Neural progenitor cell (in vitro differentiated cells): ENCODE measurements around the gene AFF2. TPM values are rescaled to one million over a fixed set of nuclear protein-coding genes. Genes with fewer than 3 reads are reported as not detected.

ENCODE experiments used
- DNase-seq: peaks from one replicate; pipeline ENCODE4 v3.0.0-alpha.2; 2016; ENCODE audit warnings: low spot score
- H2AFZ ChIP-seq: fragments of 200-600 bp; sonication (generic); replicated peaks from 2 replicates; pipeline ENCODE4 v1.6.1; 2016; ENCODE audit warnings: antibody characterized with exemption
- H3F3A ChIP-seq: fragments of 200-600 bp; sonication (generic); 2 replicates; pipeline ENCODE4 v1.6.1; 2016; ENCODE audit warnings: antibody characterized with exemption, low read depth
- H3K27ac ChIP-seq: fragments of 200-600 bp; sonication (generic); 2 replicates; pipeline ENCODE4 v1.5.1; 2016; ENCODE audit warnings: mild to moderate bottlenecking
- H3K27me3 ChIP-seq: fragments of 200-600 bp; sonication (generic); 2 replicates; pipeline ENCODE4 v1.6.1; 2016; ENCODE audit warnings: mild to moderate bottlenecking, moderate library complexity
- H3K36me3 ChIP-seq: fragments of 200-600 bp; sonication (generic); 2 replicates; pipeline ENCODE4 v1.5.1; 2016
- H3K4me1 ChIP-seq: fragments of 200-600 bp; sonication (generic); 2 replicates; pipeline ENCODE4 v1.6.1; 2016; ENCODE audit warnings: mixed run types
- H3K4me2 ChIP-seq: fragments of 200-600 bp; sonication (generic); 2 replicates; pipeline ENCODE4 v1.6.1; 2016
- H3K4me3 ChIP-seq: fragments of 200-600 bp; sonication (generic); 2 replicates; pipeline ENCODE4 v1.5.1; 2016
- H3K79me2 ChIP-seq: fragments of 200-600 bp; sonication (generic); 2 replicates; pipeline ENCODE4 v1.6.1; 2016; ENCODE audit warnings: low read depth
- H3K9ac ChIP-seq: fragments of 200-600 bp; sonication (generic); 2 replicates; pipeline ENCODE4 v1.6.1; 2016
- H3K9me3 ChIP-seq: fragments of 200-600 bp; sonication (generic); 2 replicates; pipeline ENCODE4 v1.5.1; 2016; ENCODE audit warnings: low read depth
- H4K20me1 ChIP-seq: fragments of 200-600 bp; sonication (generic); 2 replicates; pipeline ENCODE4 v1.6.1; 2016; ENCODE audit warnings: low read depth
- H3K27ac Mint-ChIP-seq: 3 replicates; pipeline ENCODE4 v1.8.0; 2021; ENCODE audit warnings: mixed read lengths
- H3K27me3 Mint-ChIP-seq: 2 replicates; pipeline ENCODE4 v1.8.0; 2022; ENCODE audit warnings: low read depth, mild to moderate bottlenecking, inconsistent platforms, moderate library complexity, mixed read lengths; ENCODE audit not compliant: insufficient read depth
- H3K36me3 Mint-ChIP-seq: 3 replicates; pipeline ENCODE4 v1.8.0; 2021; ENCODE audit warnings: mixed read lengths
- H3K4me1 Mint-ChIP-seq: 3 replicates; pipeline ENCODE4 v1.8.0; 2021; ENCODE audit warnings: mixed read lengths
- H3K4me3 Mint-ChIP-seq: 3 replicates; pipeline ENCODE4 v1.8.0; 2021; ENCODE audit warnings: mild to moderate bottlenecking, moderate library complexity, mixed read lengths
- H3K9me3 Mint-ChIP-seq: 3 replicates; pipeline ENCODE4 v1.8.0; 2020; ENCODE audit warnings: mixed read lengths
- CTCF ChIP-seq: fragments of 200-600 bp; sonication (generic); IDR thresholded peaks from 2 replicates; pipeline ENCODE4 v1.5.1; 2017; ENCODE audit warnings: antibody characterized with exemption, mild to moderate bottlenecking
- EZH2 ChIP-seq: fragments of 200-600 bp; sonication (generic); IDR thresholded peaks from 2 replicates; pipeline ENCODE4 v1.6.1; 2017; ENCODE audit warnings: antibody characterized with exemption, mild to moderate bottlenecking, moderate library complexity
- EZH2phosphoT487 ChIP-seq: fragments of 200-600 bp; sonication (generic); IDR thresholded peaks from 2 replicates; pipeline ENCODE4 v1.6.1; 2017; ENCODE audit warnings: antibody characterized with exemption
- total RNA-seq: library from RNA; depleted of rRNA; stranded (reverse); fragments of >200 nt; gene quantifications from 2 replicates; pipeline ENCODE4 v1.2.3, GENCODE V29; 2015; ENCODE audit warnings: low replicate concordance

AFF2 gene
- total RNA-seq, 1 donor from 2014 or later: 13.5 TPM

GRCh38 chrX:148568763-148569162 is 68.3 kb downstream of the AFF2 start:
- Histone ChIP-seq H3K4me3 (no peak overlapping the region), H4K20me1 (no peaks in the 10 kb centered on the region), H3K9me3 (no peaks in the 10 kb centered on the region), H2AFZ (no peak overlapping the region), H3K27me3 (no peaks in the 10 kb centered on the region), H3K36me3 (no peaks in the 10 kb centered on the region), H3K9ac (no peak overlapping the region), H3K4me1 (no peaks in the 10 kb centered on the region), H3F3A (no peaks in the 10 kb centered on the region), H3K27ac (no peak overlapping the region), H3K4me2 (no peak overlapping the region), H3K79me2 (no peaks in the 10 kb centered on the region)
- Mint-ChIP-seq H3K4me3 (no peak overlapping the region), H3K36me3 (no peaks in the 10 kb centered on the region), H3K9me3 (no peaks in the 10 kb centered on the region), H3K4me1 (no peaks in the 10 kb centered on the region), H3K27me3 (no peaks in the 10 kb centered on the region), H3K27ac (no peak overlapping the region)
- no peak for DNase-seq
- TF ChIP-seq EZH2: no peak
- TF ChIP-seq EZH2phosphoT487: no peak
- TF ChIP-seq CTCF: no peak

- H3K27me3 ChIP-seq: no peaks in the 10 kb centered on the region
- TF ChIP-seq EZH2 (no peak), CTCF (no peak), EZH2phosphoT487 (no peak)
- DNase-seq: no peak
- no peak overlapping the region for H2AFZ ChIP-seq
- Mint-ChIP-seq H3K9me3 (no peaks in the 10 kb centered on the region), H3K4me3 (no peak overlapping the region), H3K27ac (no peak overlapping the region), H3K27me3 (peaks cover 4% of the 10 kb centered on the region), H3K36me3 (no peaks in the 10 kb centered on the region), H3K4me1 (peaks cover 4% of the 10 kb centered on the region)
- no peaks in the 10 kb centered on the region for H3F3A ChIP-seq
- no peak overlapping the region for H3K4me3 ChIP-seq
- H3K4me1 ChIP-seq: no peaks in the 10 kb centered on the region
- H3K79me2 ChIP-seq: no peaks in the 10 kb centered on the region
- no peak overlapping the region for H3K4me2 ChIP-seq
- no peaks in the 10 kb centered on the region for H4K20me1 ChIP-seq
- no peak overlapping the region for H3K27ac ChIP-seq
- no peaks in the 10 kb centered on the region for H3K36me3 ChIP-seq
- H3K9me3 ChIP-seq: no peaks in the 10 kb centered on the region
- no peak overlapping the region for H3K9ac ChIP-seq
These were observed 71.9 kb downstream of the AFF2 start for GRCh38 chrX:148572337-148572736.

DNA sequence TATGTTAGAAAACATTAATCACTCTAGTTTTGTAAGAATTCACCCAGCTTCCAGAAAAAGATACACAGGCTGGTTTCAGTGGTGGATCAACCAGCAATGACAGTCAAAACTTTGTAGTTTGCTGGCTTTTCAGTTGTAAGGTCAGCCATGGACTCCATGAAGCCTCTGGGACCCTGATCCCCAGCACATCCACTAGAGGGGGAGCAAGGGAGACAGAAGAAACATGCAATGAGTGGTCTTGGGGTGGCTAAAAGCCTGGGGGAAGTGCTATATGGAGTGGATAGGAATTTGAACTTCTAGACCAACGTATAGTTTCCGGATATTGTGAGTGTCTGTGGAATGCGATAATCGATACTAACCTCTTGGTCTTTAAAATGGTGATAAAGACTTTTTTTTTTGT is 72.7 kb downstream of the AFF2 start:
- Histone ChIP-seq H3K4me3 (no peak overlapping the region), H3F3A (no peaks in the 10 kb centered on the region), H3K27me3 (no peaks in the 10 kb centered on the region), H3K9ac (no peak overlapping the region), H2AFZ (no peak overlapping the region), H4K20me1 (no peaks in the 10 kb centered on the region), H3K36me3 (no peaks in the 10 kb centered on the region), H3K4me1 (no peaks in the 10 kb centered on the region), H3K9me3 (no peaks in the 10 kb centered on the region), H3K4me2 (no peak overlapping the region), H3K27ac (no peak overlapping the region), H3K79me2 (no peaks in the 10 kb centered on the region)
- H3K4me3 Mint-ChIP-seq: no peak overlapping the region
- peaks cover 4% of the 10 kb centered on the region for H3K4me1 Mint-ChIP-seq
- TF ChIP-seq EZH2phosphoT487: no peak
- TF ChIP-seq EZH2: no peak
- peak; percentile 53 for TF ChIP-seq CTCF
- H3K27me3 Mint-ChIP-seq: peaks cover 4% of the 10 kb centered on the region
- H3K9me3 Mint-ChIP-seq: no peaks in the 10 kb centered on the region
- no peaks in the 10 kb centered on the region for H3K36me3 Mint-ChIP-seq
- DNase-seq: peak; percentile 50
- no peak overlapping the region for H3K27ac Mint-ChIP-seq
